Right kidney (tissue), 1 donor: ENCODE results near the gene LARGE1.

Experiments used
- DNase-seq: peaks from one replicate; pipeline ENCODE4 v3.0.0-alpha.2; 2016

Gene LARGE1

DNA sequence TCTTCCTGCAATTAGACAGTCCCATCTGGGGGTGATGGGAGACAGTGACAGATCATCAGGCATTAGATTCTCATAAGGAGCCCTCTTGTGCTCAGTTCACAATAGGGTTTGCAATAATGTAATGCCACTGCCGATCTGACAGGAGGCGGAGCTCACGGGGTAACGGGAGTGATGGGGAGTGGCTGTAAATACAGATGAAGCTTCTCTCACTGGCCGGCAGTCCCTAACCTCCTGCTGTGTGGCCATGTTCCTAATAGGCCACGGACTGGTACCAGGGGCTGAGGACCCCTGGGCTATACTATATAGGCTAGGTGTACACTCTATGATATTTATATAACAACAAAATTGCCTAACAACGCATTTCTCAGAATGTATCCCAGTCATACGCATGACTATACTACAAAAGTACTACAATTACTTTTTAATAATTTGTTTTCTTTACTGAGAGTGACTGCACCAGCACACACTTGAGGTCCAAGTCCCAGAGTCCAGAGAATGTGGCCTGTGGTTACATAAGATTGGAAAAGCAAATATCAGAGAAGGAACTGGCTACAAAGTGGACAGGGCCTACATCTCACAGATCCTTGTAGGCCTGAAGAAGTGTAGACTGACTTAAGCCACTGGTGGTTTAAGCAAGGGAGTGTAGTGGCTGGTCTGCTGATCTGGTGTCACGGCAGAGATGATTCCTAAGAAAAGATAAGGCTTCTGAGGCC lies 200.0 kb downstream of the LARGE1 start:
- no peak for DNase-seq

DNA sequence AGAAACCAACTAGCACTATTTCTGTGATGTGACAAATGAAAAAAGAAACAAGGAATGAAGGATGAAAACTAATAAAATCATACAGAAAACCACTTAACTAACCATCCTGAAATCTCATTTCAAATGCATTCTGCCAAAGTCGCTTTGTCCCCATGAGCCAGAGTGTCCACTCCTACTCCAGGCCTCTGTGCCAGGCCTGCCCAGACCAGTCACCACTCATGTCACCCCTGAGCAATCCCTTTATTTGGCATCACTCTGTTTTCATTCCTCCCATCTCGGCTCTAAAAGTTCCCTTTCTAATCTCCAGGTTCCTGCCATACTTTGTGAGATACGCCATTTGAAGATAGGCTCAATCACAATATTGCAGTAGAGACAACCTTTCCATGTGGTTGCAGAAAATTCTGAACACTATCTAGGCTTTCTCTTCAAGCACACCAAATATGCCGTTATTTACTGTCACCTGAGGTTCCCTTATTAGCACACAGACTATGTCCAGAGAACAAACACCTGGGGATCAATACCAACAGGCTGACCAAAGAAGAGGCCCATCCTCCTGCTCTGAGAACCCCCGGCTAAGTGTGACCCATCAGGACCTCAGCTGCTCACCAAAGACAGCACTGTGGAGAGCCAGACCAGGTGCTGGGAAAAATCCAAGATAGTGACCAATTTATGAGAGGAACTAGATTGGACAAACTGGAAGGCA lies 202.4 kb downstream of the LARGE1 start:
- DNase-seq, result no peak

DNA sequence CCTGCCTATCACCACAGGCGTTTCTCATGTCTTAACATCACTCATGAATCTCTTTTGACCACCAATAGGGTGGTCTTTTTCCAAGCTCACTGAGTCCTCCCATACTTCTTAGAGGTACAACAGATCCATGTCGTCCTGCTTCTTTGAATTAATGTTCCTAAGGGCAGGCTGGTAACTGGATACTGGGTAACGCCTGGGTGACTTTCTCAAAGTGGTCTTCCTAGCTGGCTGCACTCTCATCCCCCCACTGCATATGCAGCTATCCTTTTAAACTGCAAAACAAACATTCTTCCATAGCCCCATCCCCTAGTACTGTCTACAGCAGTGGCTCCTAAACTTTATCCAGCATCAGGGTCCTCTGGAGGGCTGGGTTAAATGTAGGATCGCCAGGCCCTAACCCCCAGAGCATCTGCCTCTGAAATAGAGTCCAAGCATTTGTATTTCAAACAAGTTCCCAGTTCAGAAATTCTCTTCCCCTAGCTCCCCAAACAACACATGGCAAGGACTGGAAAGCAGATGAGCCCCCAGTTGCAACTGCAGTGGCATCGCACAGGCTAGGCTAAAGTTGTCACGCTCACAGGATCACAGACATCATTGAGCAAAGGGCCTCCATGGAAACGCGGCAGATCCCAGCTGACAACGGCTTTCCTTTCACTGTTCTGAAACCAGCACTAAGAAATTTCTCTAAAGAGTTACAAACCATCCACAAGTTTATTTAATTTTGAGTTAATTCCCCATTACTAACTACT lies 204.9 kb downstream of the LARGE1 start:
- DNase-seq, result peak; percentile 38

DNA sequence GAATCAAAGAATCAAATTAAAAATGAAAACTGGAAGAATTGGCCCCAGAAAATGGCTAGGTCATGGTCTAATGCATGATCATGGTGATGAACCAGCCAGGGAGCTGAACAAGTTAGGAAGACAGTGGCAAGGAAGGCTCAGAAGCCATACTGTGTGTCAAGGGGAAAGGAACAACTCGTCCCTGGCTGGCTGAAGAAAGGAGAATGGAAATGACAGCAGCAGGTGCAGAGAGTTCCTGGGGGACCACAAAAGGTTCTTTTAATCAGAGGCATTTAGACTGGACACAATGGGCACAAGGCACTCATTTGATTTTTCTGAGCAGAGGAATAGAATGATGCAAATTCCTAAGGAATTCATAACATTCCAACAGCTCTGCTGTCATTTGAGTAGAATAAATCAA lies 209.9 kb downstream of the LARGE1 start:
- no peak for DNase-seq

DNA sequence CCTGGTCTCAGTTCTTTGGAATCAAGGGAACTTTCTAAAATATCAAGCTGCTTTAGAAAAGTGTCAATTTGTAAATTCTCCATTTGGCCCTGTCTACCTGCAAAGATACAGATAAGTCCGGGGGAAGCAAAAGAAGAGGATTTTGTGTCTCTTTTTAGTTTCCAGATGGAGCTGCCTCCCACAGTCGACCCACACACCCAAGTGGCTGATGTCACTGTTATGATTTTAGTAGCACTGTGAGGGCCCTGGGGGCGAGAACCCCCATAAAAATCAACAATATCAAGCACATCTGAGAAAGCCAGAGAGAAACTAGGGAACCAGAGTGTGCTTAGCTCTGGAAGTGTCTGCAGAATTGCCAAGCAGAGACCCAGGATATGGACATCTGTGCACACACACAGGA lies 212.7 kb downstream of the LARGE1 start:
- DNase-seq, result no peak

DNA sequence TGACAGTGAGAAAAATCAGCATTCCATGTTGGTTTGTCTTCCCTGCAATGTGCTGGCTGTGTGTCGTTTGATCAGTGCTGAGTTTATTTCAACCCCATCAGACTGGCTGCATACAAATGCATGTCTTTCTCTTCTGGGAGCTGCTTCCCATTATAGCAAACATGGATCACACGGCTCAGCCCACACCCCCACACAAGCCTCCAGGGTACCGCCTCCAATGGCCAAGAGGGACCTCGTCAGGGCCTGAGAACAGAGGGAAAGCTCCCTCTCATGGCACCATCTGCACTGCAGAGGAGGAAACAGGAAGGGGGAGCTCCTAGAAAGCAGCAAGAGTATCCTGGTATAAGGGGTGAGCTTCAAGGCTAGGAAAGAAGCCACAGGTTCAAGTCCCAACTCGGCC lies 214.2 kb downstream of the LARGE1 start:
- DNase-seq, result no peak

DNA sequence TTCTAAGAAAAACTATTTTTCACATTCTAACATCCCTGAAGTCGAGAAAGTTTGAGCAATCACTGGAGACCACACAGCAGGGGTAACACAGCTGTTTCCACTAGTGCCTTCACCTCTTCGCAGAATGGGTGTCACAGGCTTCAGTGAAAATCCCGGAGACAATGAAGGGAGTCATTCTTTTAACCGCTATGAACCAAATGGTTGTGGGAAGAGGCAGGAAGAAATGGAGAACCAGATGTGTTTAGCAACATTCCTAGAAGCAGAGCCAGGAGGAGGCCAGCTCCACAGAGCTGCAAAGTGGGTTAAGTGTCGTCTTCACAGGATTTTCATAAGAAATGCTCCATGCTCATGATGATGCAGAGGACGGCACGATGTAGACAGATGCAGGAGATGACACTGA lies 221.1 kb downstream of the LARGE1 start:
- no peak for DNase-seq

DNA sequence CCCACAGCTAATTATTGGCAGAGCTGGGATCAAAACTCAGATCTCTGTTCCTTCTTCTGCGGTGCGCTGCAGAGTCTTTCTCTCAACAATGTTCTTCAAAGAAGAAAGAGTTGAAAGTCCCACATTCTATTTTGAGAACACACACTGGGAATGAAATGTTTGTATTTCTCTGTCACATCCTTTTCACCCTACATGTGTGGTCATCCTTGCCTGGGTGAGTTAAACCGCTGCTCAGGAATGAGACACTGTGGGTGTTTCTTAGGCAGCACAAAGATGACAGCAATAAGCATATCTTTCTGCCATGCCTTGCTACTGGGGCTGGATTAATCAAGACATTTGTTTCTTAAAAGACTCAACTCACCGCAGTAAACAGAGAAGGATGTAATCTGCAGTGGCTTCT lies 222.6 kb downstream of the LARGE1 start:
- no peak for DNase-seq

DNA sequence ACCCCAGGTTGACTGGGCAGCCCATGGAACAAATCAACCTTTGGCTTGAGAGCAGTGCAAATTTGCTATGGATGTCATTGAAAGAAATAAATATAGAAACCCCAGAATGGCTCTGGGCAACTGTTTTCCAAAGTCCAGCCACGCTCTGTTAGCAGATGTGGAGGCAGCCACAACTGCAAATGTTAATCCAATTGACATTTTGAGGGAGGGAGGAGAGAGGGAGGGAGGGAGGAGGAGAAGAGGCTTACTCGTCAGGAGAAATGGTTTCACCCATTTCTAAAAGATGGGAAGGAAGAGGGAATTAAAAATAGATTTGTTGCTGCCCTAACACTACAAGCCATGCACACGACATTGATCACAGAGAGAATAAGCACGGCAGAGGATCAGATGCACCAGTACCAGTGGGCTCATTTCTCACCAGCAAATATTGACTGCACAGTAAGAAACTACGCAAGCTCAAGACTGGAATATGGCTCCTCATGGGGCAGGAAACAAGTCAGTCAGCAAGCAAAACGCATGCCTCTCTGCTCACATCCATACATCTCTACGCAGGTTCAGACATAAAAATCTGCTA lies 229.1 kb downstream of the LARGE1 start:
- no peak for DNase-seq

DNA sequence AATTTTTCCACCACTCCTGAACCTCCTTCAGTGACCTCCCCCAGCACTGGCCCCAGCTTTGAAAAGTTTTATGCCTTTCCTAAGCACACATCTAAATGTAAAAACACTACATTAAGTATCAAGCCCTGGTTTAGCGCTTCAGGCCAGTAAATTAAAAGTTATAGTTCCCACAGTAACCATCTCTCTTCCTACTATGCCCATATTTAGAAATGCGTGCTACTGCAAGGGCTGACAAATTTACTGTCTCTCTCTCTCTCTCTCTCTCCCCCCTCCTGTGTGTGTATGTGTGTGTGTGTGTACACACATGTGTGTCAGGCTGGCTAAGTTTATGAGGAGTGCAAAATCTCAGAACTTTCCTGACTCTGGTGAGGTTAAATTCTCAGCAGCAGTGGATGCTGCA lies 231.4 kb downstream of the LARGE1 start:
- DNase-seq, result peak; percentile 13

DNA sequence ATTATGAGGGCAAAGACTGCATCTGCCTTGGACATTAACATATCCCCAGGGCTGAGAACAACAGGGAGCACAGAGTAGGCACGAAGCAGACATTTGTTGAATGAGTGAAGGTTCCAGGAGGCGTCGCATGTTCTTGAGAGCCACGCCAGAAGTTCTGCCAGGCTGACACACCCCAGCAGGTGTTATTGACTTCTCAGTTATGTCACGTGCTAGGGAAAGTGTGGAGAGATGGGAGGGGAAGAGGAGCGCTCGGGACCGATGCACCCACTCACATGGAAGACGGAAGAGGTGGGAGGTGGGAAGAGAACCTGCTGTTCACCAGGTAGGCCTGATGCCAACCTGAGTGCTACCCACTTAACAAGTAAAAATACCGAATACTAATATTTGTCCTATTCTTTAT lies 232.8 kb downstream of the LARGE1 start:
- no peak for DNase-seq

DNA sequence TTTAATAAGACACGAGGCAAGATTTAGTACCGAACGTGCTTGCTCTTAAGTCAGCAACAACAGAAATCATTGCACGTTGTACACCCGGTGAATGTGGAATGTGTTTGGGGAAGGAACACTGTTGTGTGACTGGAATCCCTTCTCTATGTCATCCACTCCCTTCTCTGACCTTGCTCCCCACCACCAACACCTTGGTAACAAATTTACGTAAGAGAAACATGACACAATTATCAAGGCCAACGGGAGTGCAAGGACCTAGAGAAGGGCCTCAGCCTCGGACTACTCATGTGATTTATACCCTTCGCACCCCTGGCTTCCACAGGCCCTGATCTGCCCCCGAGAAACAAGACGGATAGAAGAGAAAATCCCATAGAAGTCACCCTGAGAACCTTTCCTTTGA lies 236.2 kb downstream of the LARGE1 start:
- DNase-seq, result peak; percentile 12

DNA sequence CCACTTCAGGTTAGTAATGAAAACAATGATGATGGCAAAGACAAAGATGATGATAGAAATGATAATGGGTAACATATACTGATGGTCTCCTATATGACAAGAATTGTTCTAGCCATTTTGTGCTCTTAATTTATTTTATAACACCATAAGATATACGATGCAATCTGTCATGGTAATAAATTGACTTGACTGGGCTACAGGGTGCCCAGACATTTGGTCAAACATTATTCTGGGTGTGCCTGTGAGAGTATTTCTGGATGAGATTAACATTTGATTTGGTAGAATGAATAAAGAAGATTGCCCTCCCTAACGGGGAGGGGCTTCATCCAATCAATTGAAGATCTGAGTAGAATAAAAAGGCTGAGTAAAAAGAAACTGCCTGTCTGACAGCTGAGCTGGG lies 237.3 kb downstream of the LARGE1 start:
- DNase-seq, result no peak

DNA sequence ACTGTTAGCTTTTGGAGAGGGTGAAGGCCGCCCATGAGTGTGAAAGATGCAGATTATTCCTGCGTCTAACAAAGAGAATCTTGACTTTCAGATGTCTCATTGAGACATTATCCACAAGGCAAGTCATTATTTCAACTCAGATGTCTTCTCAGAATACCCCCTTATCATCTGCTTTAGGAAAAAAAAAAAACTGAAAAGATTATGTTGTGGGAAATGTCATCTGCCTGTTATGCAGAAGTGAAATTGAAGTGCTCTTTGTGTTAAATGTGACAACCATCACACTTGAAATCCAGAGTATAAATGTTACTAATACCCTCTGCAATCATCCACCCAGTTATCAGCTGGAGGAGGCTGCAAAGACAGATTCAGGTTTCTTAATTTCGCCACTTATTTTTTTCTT lies 239.6 kb downstream of the LARGE1 start:
- no peak for DNase-seq

DNA sequence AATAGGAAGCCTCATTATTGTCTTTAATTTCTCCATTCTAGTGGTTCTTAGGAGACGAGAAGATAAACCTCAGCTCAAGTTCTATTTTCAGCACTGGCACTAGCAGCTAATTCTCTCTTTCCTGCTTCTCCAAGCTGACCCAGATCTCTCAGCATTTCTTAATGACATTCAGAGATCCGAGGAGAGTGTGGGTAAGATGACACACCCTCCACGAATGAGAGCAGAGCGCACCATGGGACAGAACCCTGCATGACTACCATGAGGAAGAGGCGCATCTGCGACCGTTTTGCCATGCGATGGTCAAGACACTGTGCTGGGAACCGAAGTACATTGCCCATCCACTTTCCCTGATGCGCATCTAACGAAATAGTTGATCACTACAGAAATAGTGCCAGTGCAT lies 241.8 kb downstream of the LARGE1 start:
- no peak for DNase-seq

DNA sequence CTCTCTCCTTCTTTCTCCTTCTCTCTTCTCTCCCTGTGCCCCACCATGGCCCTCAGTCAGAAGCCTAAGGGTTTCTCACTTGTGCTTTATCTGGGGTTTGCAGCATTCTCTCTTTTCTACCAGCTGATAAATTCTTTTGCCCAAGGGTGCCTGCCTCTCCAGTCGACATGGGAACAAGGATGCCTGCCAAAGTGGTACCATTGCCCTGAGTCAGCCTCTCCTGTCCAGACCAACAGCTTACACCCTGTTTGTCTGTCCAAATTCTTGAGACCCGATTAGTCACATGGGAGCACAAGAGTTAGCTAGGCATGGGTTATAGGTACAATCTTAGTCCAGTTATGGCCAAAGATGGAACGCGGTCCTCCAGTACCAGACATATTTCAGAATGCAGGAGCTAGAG lies 242.7 kb downstream of the LARGE1 start:
- DNase-seq, result no peak

DNA sequence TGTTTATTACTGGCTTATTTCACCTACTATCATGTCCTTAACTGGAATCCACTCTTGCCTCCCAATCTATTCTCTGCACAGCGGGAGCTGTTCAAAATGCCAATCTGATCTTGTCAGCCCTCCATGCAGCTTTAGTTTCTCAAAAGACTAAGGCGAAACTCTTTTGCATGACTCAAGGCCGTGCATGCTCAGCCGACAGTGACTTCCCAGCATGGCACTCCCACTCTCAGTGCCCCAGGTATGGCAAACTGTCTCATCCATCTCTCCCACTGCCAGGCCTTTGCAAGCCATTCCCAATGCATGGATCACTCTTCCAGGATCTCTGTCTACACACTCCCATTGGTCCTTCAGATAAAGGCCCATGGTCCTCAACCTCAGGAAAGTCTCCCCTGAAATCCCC lies 245.9 kb downstream of the LARGE1 start:
- DNase-seq, result no peak

DNA sequence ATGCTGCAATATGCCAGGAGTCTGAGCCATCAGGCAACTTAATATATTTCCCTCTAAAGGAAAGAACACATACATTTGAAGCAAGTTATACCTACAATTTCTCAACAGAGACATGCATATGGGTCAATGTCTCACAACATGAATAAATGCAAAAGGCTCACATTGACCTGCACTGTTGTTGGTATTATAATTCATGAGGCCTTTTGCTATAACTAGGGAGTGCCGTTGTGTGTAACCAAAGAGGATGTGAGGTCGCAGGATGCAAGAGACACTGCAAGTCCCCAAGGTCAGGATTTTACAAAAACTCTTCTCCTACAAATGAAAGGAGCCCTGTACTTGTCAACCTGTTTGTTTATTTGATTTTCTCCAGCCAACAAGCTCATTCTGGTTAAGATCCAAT lies 250.5 kb downstream of the LARGE1 start:
- DNase-seq, result no peak

DNA sequence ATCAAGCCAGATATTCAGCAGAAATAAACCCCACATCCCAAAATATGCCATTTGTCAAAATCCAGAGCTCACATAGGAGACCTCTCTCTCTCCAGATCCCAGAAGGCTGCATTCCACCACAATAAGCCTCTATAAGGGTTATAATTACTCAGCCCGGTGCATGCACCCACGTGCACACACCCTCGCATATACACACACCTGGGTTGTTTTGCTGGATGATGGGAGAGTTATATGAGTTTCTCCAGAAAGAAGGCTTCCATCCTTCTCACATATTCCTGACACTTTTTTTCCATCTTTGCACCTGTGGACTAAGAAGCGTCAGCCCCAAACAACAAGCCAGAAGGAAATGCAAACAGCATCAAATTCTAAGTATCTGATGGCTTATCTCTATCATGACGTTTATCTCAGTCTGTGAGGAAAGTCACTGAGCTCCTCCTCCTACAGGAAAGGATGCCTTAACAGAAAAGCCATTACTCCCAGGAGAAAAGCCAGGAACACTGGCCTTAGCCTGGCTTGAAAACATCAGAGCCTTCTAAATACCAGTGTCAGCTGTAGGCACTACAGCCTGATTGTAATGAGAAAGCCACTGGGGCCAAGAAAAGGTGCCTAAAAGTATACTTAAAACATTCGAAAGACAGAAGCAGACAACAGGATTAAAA lies 253.2 kb downstream of the LARGE1 start:
- no peak for DNase-seq

DNA sequence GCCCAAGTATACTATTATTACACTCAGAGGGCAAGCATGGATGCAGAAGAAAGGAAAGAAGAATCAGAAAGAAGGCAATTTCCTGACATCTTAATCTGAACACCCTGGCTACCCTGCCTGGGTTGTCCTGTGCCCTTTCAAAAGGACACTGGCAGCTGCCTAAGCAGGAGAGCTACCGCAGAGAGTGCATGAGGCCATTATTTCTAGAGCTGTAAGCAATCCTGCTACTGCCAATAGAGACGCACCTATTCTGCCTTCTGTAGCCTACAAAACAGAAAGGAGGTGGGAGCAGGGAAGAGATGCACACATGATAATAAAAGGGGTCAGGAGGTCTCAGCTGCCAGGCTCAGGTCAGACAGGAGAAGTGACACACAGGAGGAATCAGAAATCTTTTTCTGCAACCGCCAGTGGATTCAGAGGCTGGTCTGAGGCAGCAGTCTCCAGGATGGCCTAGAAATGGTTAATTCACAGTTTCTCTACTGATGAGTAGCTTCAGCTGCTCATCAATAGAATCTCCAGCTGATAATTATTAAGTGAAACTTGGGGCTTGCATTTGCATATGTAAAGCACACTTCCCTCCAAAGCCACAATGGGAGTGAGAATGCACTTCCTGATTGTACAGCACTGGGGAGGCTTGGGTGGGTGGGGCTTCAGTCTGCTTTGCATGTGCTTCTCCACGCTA lies 253.9 kb downstream of the LARGE1 start:
- no peak for DNase-seq

DNA sequence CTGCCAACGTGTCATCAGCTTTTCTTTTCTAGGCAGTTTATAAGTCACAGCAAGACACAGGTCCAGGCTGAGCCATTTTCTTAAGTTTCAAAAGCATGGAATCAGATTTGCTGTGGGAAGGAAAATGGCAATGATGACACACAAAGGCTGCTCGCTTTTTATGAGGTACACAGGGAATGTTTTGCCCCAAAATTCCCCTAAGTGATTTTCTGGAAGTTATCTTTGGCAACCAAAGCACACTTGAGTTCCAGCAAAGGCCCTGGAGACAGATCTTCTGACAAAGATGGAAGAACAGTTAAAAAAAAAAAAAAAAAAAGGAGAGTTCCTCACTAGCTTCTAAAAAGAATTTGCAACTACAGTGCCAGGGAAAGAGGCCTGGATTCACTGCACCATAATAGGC lies 260.8 kb downstream of the LARGE1 start:
- no peak for DNase-seq

DNA sequence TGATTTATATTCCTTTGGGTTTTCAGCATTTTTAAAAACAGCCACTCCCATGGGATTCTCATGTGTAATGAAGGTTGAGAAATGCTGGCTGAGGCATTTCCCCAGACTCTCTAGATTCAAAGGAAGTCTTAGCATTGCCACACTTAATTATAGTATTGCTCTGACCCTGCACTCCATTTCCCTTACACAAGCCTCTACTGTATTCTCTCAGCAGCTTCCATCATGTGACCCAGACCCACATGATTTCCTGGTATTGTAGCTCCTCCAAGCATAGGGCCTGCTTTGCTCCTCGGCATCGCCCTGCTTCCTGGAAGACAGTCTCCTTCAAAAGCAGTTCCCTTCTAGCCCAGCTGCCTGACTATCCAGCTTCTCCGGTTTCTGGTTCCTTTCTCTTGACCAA lies 261.5 kb downstream of the LARGE1 start:
- no peak for DNase-seq
